ENCODE measurements around the gene CYP3A5. TPM values are rescaled to one million over a fixed set of nuclear protein-coding genes. Genes with fewer than 3 reads are reported as not detected.
"Not testable (repeated sequence)": the region's sequence is repeated elsewhere in the genome, so short reads cannot be mapped to it uniquely, and the experiment has no call there.

Gene CYP3A5
- 100 to 1,000 TPM; 142 to 543 (median 383) TPM for total RNA-seq

DNA sequence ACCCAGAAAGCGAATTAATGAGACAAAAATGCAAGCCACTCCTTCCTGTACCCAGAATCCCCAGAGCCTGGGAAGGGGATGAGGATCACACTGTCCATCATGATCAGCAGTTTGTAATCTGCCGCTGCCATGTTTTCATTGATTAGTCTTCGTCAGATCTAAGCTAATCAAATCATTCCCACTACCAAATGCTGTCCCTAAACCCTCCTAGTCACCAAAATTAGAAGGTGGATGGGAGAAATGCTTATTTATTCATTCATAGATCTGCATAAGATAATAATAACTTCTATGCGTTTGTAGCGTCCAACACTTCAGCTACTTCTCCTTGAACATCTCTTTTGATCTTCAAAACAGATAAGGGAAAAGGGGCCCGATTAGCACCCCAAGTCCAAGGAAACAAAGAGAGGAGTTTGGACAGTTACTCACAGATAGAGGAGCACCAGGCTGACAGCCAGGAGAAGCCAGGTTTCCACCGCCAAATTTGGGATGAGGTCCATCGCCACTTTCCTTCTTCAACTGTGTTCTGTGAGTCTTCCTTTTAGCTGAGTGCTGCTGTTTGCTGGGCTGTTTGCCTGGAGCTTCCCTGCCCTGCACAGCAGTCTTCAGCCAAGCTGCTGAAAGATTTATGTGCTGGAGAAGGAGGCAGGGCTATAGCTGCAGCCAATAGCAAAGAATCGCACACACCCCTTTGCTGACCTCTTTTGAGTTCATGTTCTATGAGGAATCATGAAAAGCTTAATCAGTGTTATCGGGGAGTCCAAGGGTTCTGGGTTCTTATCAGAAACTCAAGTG, at the start of gene CYP3A5:
Gene CYP3A5, minus strand, starts transcription at position 597 of the 792 bp plus-strand sequence. Its CDS starts 100 bp downstream, at position 497.
- in situ Hi-C loops (cut with MboI; ENCODE audit: low pct_ligation_motif_present in 1 of 4, low pct_unique_long_range_greater_than_20kb in 1 of 4, low sequenced_read_pairs in 3 of 4) (no loop called here), intact Hi-C loops (cut with DNase I; ENCODE audit: low total_unique reads) (no loop called here)
- WGBS, 2 donors (ENCODE audit: low coverage in 1 of 2) = 34 to 55% methylated on average over 8 to 10 of the region's 10 CpGs
- TF ChIP-seq POLR2AphosphoS5 (IDR thresholded peaks at IDR 0.05) = peak; percentile 77 to 99 (median 98)
- TF ChIP-seq EP300 (IDR thresholded peaks at IDR 0.05; ENCODE audit: low read depth) = no peak
- peak; percentile 98 for TF ChIP-seq POLR2A (IDR thresholded peaks at IDR 0.05)
- Histone ChIP-seq H3K27me3 (no peaks in the 10 kb centered on the region), H3K36me3 (no peaks in the 10 kb centered on the region), H3K4me1 (peaks cover 0 to 12% (median 7%) of the 10 kb centered on the region in 4 donors), H3K4me3 (peak within 1 kb of the TSS; percentile 8 to 48 (median 30)), H3K9me3 (no peaks in the 10 kb centered on the region), H3K27ac (peak within 1 kb of the TSS; percentile 78 to 88 (median 86))
- DNase-seq = peak; percentile 85

DNA sequence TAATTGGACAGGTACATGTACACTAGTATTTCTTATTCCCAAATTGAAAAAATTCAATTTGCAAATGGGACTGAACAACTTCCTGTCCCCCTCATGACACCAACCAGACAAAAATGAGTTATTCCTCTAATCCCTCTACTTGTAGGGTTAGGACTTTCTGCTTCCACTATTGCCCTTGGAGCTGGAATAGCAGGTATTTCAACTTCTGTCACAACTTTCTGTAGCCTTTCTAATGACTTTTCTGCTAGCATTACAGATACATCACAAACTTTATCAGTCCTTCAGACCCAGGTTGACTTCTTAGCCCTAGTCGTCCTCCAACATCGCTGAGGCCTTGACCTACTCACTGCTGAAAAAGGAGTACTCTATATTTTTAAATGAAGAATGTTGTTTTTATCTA, 48.8 kb upstream of the CYP3A5 start:
- Histone ChIP-seq H3K27ac (no peak overlapping the region), H3K4me3 (no peak overlapping the region), H3K27me3 (no peaks in the 10 kb centered on the region), H3K9me3 (no peaks in the 10 kb centered on the region), H3K4me1 (no peaks in the 10 kb centered on the region), H3K36me3 (no peaks in the 10 kb centered on the region)
- no peak for DNase-seq
- 98% methylated on average over 2 of the region's 2 CpGs; no CpG with 5 or more reads in 1 of the 2 donors for WGBS, 2 donors (ENCODE audit: low coverage in 1 of 2)
- in situ Hi-C loops (cut with MboI; ENCODE audit: low pct_ligation_motif_present in 1 of 4, low pct_unique_long_range_greater_than_20kb in 1 of 4, low sequenced_read_pairs in 3 of 4) (no loop called here), intact Hi-C loops (cut with DNase I; ENCODE audit: low total_unique reads) (no loop called here)
- TF ChIP-seq POLR2AphosphoS5 (IDR thresholded peaks at IDR 0.05) (no peak), POLR2A (IDR thresholded peaks at IDR 0.05) (no peak), EP300 (IDR thresholded peaks at IDR 0.05; ENCODE audit: low read depth) (no peak)
- TF ChIP-seq, protein P1, sequence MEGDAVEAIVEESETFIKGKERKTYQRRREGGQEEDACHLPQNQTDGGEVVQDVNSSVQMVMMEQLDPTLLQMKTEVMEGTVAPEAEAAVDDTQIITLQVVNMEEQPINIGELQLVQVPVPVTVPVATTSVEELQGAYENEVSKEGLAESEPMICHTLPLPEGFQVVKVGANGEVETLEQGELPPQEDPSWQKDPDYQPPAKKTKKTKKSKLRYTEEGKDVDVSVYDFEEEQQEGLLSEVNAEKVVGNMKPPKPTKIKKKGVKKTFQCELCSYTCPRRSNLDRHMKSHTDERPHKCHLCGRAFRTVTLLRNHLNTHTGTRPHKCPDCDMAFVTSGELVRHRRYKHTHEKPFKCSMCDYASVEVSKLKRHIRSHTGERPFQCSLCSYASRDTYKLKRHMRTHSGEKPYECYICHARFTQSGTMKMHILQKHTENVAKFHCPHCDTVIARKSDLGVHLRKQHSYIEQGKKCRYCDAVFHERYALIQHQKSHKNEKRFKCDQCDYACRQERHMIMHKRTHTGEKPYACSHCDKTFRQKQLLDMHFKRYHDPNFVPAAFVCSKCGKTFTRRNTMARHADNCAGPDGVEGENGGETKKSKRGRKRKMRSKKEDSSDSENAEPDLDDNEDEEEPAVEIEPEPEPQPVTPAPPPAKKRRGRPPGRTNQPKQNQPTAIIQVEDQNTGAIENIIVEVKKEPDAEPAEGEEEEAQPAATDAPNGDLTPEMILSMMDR (IDR thresholded peaks at IDR 0.05) = no peak

DNA sequence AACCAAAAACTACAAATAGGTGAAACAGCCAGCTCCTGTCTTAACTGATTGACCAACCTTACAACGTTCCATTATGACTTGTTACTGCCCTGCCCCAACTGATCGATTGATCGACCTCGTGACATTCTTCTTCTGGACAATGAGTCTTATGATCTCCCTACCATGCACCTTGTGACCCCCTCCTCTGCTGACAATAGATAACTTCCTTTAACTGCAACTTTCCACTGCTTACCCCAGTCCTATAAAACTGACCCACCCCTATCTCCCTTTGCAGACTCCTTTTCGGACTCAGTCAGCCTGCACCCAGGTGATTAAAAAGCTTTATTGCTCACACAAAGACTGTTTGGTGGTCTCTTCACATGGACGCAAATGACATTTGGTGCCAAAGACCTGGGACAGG, 43.4 kb upstream of the CYP3A5 start:
- H3K36me3 ChIP-seq; in situ Hi-C loops (cut with MboI; ENCODE audit: low pct_ligation_motif_present in 1 of 4, low pct_unique_long_range_greater_than_20kb in 1 of 4, low sequenced_read_pairs in 3 of 4); H3K27ac ChIP-seq; DNase-seq; intact Hi-C loops (cut with DNase I; ENCODE audit: low total_unique reads); H3K4me3 ChIP-seq; H3K9me3 ChIP-seq; H3K27me3 ChIP-seq: not testable (repeated sequence)
- H3K4me1 ChIP-seq = peaks cover 3 to 14% (median 8%) of the 10 kb centered on the region in 4 donors
- WGBS, 2 donors (ENCODE audit: low coverage in 1 of 2) = 93% methylated on average over 6 of the region's 6 CpGs

DNA sequence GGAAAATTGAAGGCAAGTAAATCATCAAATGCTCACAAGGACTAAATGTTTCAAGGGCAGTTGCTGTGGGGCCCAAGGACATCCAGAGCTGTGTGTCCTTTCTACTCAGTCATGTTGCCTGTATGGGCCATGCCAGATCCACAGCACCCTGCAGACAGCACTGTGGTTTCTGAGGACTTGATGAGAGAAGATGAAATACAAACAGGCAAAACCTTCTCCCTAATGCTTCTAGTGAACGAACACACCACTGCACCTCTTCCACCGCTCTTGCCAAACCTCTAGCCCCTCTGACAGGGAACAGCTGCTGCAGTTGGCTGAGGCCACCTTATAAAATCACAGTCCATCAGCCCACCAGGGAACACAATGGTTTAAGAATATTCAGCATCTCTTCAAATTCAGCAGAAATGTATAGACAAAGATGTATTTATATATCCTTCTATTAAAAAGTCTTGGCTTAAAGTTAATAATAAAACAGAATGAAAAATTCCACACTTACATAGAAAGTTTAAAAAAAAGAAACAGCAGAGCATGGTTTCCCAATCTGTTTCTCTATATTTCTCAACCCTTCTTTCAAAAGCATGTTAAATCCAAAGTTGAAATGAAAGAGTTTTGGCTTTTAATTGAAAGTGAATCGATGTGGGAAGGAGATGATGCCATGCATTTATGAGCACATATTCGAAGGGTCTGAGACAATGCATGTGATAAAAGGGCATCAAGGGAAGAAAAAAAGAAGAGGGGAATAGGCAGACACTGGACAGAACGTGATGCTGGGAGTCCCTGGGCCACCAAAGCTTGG, 41.2 kb upstream of the CYP3A5 start:
- Histone ChIP-seq H3K9me3 (no peaks in the 10 kb centered on the region), H3K36me3 (no peaks in the 10 kb centered on the region), H3K27me3 (no peaks in the 10 kb centered on the region), H3K4me3 (no peak overlapping the region), H3K27ac (peak overlapping the region; percentile 21 to 59 (median 47)), H3K4me1 (peaks cover 3 to 14% (median 8%) of the 10 kb centered on the region in 4 donors)
- intact Hi-C loops (cut with DNase I; ENCODE audit: low total_unique reads) (no loop called here), in situ Hi-C loops (cut with MboI; ENCODE audit: low pct_ligation_motif_present in 1 of 4, low pct_unique_long_range_greater_than_20kb in 1 of 4, low sequenced_read_pairs in 3 of 4) (no loop called here)
- no peak for DNase-seq
- WGBS, 2 donors (ENCODE audit: low coverage in 1 of 2) = 74 to 77% methylated on average over 4 to 5 of the region's 5 CpGs
- TF ChIP-seq EP300 (IDR thresholded peaks at IDR 0.05; ENCODE audit: low read depth) (no peak), POLR2AphosphoS5 (IDR thresholded peaks at IDR 0.05) (no peak)
- TF ChIP-seq, protein P1 (IDR thresholded peaks at IDR 0.05) = no peak
